Kidney (tissue), 14 donors: Measurements from ENCODE around the gene DYNC2H1. TPM values are rescaled to one million over a fixed set of nuclear protein-coding genes. Genes with fewer than 3 reads are reported as not detected.
A peak's percentile ranks its signal among the peaks of the same experiment; 100 is the strongest.

Experiments
- DNase-seq, 5 donors: peaks; one replicate each; pipeline ENCODE4 v3.0.0-alpha.2; 2013 to 2020
- FAIRE-seq: peaks from 2 replicates; lab custom pipeline; 2012; peaks lifted over from hg19 to GRCh38; lab: Jason Lieb, UNC
- H3K27ac ChIP-seq, 2 donors: one replicate each; pipeline ENCODE4 v1.7.0; 2013; ENCODE audit warnings: low read depth in 2 of 2, low read length in 2 of 2, inconsistent platforms in 1 of 2
- H3K27me3 ChIP-seq: one replicate; pipeline ENCODE4 v1.7.1; 2013; ENCODE audit warnings: low read length, inconsistent platforms; ENCODE audit not compliant: control insufficient read depth, insufficient read depth
- H3K36me3 ChIP-seq, 3 donors: one replicate each; pipeline versions ENCODE4 v1.7.0 to v1.7.1; 2013; ENCODE audit warnings: low read length in 3 of 3, control low read depth in 1 of 3, inconsistent platforms in 1 of 3; ENCODE audit not compliant: insufficient read depth in 3 of 3, control insufficient read depth in 2 of 3
- H3K4me1 ChIP-seq, 3 donors: one replicate each; pipeline versions ENCODE4 v1.7.0 to v1.7.1; 2013; ENCODE audit warnings: low read length in 3 of 3, inconsistent platforms in 1 of 3, low read depth in 1 of 3; ENCODE audit not compliant: control insufficient read depth in 2 of 3, insufficient read depth in 2 of 3
- H3K4me3 ChIP-seq, 3 donors: one replicate each; pipeline versions ENCODE4 v1.7.0 to v1.8.1; 2013; ENCODE audit warnings: low read length in 3 of 3, control low read depth in 1 of 3, inconsistent platforms in 1 of 3
- H3K9ac ChIP-seq, 3 donors: one replicate each; pipeline versions ENCODE4 v1.7.0 to v1.7.1; 2013; ENCODE audit warnings: low read length in 3 of 3, control low read depth in 1 of 3, inconsistent platforms in 1 of 3
- H3K9me3 ChIP-seq, 3 donors: one replicate each; pipeline versions ENCODE4 v1.7.0 to v1.7.1; 2013; ENCODE audit warnings: low read length in 3 of 3, control low read depth in 1 of 3, inconsistent platforms in 1 of 3; ENCODE audit not compliant: control insufficient read depth in 2 of 3, insufficient read depth in 1 of 3
- intact Hi-C: fragments of 100-400 bp; cut with DNase I; formaldehyde crosslinking; loops from one replicate; pipeline ENCODE4 v1.11.1; 2022
- polyA plus RNA-seq: library from polyadenylated mRNA; stranded (reverse); fragments of 350-450 nt; fragmentation: Illumina TruSeq; extraction: RNeasy Lipid Tissue Mini Kit (QIAGEN cat#74804); gene quantifications from one replicate; pipeline ENCODE4 v1.2.3, GENCODE V29; 2014; ENCODE audit warnings: low read depth, low replicate concordance; ENCODE audit not compliant: insufficient read depth
- total RNA-seq: library from RNA; stranded (reverse); fragmentation: NEBNext Ultra II Directional; extraction: Animal tissue kit (Norgen Biotek cat#: 25700); gene quantifications from one replicate; pipeline ENCODE4 v1.2.1, GENCODE V29; 2021
- TF ChIP-seq, protein P1 (sequence below): IDR thresholded peaks from 3 replicates; pipeline ENCODE4 v1.5.1; 2012; ENCODE audit warnings: mild to moderate bottlenecking, moderate library complexity, borderline replicate concordance; ENCODE audit not compliant: insufficient read depth; ENCODE audit errors: extremely low read depth
- donor health status: control.
- donor health status: control.
- donor health status: control.
- donor health status: control.
- donor health status: control.
- donor health status: DM: yes; HTN: yes; CAD: no.
- donor health status: Normal renal cell carcinoma (clear cell type).

Gene DYNC2H1
- total and polyA plus RNA-seq, 2 donors from 2014 or later = 13.5 to 30.9 TPM

DNA sequence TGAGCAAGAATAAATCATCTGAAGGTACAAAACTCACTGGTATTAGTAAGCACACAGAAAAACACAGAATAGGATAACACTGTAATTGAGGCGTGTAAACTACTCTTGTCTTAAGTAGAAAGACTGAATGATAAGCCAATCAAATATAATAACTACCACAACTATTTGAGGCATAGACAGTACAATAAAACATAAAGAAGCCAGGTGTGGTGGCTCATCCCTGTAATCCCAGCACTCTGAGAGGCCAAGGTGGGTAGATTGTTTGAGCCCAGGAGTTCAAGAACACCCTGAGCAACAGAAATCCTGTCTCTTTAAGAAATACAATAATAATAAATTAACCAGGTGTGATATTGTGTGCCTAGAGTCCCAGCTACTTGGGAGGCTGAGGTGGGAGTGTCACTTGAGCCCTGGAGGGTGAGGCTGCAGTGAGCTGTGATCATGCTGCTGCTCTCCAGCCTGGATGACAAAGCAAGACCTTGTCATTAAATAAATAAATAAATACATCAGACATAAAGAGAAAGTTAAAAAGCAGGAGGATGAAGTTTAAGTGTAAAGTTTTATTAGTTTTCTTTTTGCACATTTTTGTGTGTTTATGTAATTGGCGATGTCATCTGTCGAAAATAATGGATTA lies 390.6 kb downstream of the DYNC2H1 start:
- intact Hi-C loops = no loop called here
- Histone ChIP-seq H3K9me3 (no peaks in the 10 kb centered on the region), H3K27ac (no peak overlapping the region), H3K27me3 (no peaks in the 10 kb centered on the region), H3K36me3 (no peaks in the 10 kb centered on the region), H3K4me1 (no peaks in the 10 kb centered on the region), H3K9ac (no peak overlapping the region), H3K4me3 (no peak overlapping the region)
- FAIRE-seq = no peak
- no peak for DNase-seq
- TF ChIP-seq, protein P1, sequence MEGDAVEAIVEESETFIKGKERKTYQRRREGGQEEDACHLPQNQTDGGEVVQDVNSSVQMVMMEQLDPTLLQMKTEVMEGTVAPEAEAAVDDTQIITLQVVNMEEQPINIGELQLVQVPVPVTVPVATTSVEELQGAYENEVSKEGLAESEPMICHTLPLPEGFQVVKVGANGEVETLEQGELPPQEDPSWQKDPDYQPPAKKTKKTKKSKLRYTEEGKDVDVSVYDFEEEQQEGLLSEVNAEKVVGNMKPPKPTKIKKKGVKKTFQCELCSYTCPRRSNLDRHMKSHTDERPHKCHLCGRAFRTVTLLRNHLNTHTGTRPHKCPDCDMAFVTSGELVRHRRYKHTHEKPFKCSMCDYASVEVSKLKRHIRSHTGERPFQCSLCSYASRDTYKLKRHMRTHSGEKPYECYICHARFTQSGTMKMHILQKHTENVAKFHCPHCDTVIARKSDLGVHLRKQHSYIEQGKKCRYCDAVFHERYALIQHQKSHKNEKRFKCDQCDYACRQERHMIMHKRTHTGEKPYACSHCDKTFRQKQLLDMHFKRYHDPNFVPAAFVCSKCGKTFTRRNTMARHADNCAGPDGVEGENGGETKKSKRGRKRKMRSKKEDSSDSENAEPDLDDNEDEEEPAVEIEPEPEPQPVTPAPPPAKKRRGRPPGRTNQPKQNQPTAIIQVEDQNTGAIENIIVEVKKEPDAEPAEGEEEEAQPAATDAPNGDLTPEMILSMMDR = no peak

DNA sequence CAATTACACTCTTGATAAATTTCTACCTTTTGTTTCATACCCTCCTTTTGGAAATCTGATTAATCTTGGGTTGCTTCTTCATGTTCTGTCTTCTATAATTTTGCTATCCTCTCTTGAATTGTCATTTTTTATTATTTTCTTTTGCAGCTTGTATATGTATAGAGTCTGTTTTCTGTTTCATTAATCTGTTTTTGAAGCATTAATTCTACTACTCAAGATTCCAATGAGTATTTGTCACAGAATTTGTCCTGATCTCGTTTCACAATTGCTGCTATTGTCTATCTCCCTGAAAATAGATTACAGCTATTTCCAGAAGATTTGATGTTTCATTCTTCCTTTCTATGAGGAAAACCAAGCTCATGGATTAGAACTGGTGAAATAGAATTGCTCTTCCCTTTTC lies 406.1 kb downstream of the DYNC2H1 start:
- no peak overlapping the region for H3K27ac ChIP-seq
- no peaks in the 10 kb centered on the region for H3K9me3 ChIP-seq
- no peak overlapping the region for H3K9ac ChIP-seq
- H3K36me3 ChIP-seq = no peaks in the 10 kb centered on the region
- H3K4me1 ChIP-seq = no peaks in the 10 kb centered on the region
- H3K4me3 ChIP-seq = no peak overlapping the region
- no peak for FAIRE-seq
- TF ChIP-seq, protein P1 = no peak
- intact Hi-C loops = no loop called here
- DNase-seq = no peak
- H3K27me3 ChIP-seq = no peaks in the 10 kb centered on the region

DNA sequence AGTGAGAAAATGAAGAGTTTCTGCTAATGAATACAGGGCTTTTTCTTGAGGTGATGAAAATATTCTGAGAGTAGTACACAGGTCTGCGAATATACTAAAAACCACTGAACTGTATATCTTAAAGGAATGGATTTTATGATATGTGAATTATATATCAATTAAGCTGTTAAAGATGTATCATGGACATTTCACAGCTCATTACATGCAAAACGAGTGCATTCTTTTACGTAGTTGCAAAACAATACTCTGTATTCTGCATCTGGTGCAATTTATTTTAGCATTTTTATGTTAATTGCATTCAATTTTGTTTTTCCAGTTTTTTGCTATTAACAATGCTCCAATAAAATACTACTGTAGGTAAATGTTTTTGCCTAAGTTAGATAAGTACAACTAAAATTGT lies 411.6 kb downstream of the DYNC2H1 start:
- Histone ChIP-seq H3K27me3 (no peaks in the 10 kb centered on the region), H3K9me3 (no peaks in the 10 kb centered on the region), H3K36me3 (no peaks in the 10 kb centered on the region), H3K9ac (no peak overlapping the region), H3K4me3 (no peak overlapping the region), H3K27ac (no peak overlapping the region), H3K4me1 (no peaks in the 10 kb centered on the region)
- DNase-seq = no peak
- FAIRE-seq = no peak
- intact Hi-C loops = no loop called here
- TF ChIP-seq, protein P1 = no peak

DNA sequence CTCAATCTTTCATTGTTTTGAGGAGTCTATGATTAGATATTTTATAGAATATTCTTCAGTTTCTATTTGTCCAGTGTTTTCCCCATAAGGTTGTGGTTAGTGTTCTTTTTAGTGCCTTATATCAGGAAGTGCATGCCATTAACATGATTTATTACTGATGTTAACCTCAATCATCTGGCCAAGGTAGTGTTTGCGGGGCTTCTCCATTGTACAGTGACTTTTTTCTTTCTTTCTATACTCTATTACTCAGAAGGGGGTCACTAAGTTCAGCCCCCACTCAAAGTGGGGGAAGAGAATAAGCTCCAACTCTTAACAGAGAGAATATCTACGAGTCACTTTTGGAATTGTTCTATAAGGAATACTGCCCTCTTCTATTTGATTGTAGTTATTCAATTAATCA lies 415.8 kb downstream of the DYNC2H1 start:
- FAIRE-seq (no peak), DNase-seq (peak in 2 of 5 donors; percentile 26 to 29)
- H3K27me3 ChIP-seq = no peaks in the 10 kb centered on the region
- no peaks in the 10 kb centered on the region for H3K4me1 ChIP-seq
- intact Hi-C loops = no loop called here
- no peak overlapping the region for H3K27ac ChIP-seq
- H3K9me3 ChIP-seq = no peaks in the 10 kb centered on the region
- TF ChIP-seq, protein P1 = no peak
- H3K9ac ChIP-seq = no peak overlapping the region
- no peak overlapping the region for H3K4me3 ChIP-seq
- no peaks in the 10 kb centered on the region for H3K36me3 ChIP-seq
